HG03565 (cell line): ENCODE data around the gene NABP1.
"Not testable (repeated sequence)": the region's sequence is repeated elsewhere in the genome, so short reads cannot be mapped to it uniquely, and the experiment has no call there.

ENCODE experiments used
- ATAC-seq: cut with Tn5 transposase; IDR thresholded peaks from one replicate; pipeline ENCODE4 v1.9.1; 2021; ENCODE audit warnings: mild to moderate bottlenecking, moderate library complexity; ENCODE audit not compliant: unreplicated experiment

NABP1 gene, protein sequence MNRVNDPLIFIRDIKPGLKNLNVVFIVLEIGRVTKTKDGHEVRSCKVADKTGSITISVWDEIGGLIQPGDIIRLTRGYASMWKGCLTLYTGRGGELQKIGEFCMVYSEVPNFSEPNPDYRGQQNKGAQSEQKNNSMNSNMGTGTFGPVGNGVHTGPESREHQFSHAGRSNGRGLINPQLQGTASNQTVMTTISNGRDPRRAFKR

DNA sequence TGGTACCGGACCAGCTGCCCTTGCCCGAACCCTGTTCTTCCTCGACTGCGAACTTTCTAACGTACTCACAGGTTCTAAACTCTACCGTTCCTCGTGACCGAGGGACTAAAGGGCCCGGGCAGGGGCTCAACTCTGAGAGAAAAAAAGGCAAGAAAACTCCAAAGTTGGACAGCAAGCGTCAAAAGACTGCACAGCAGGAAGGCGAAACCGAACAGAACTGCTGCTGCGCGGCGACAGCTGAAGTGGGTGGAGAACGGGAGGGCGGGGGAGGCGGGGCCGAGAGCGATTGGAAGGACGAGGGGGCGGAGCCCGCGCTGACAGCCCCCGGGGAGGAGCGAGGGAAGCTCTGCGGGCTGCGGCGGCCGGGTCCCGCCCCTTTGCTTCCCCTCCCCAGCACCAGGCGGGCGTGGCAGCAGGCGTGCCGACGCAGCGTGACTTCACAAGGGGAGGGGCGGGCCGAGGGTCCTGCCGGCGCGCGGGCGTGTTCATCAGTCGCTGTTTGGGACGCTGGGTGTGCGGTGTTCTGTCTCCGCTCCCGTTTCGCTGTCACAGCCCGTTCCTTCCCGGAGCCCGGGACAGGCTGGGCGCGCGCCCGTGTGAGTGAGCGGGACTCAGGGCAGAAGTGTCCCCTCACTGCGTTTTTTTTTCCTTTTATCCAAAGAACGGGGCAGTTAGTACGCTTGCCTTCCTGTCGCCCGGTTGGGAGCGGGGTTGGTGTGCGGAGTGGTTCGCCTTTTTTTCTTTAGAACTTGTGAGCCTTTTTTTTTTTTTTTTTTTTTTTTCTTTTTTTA lies at the start of gene NABP1:
NABP1 (plus strand) TSS at position 491 of the 791 bp plus-strand sequence. CDS start 479 bp downstream, outside the sequence.
- ATAC-seq, result peak; percentile 47

DNA sequence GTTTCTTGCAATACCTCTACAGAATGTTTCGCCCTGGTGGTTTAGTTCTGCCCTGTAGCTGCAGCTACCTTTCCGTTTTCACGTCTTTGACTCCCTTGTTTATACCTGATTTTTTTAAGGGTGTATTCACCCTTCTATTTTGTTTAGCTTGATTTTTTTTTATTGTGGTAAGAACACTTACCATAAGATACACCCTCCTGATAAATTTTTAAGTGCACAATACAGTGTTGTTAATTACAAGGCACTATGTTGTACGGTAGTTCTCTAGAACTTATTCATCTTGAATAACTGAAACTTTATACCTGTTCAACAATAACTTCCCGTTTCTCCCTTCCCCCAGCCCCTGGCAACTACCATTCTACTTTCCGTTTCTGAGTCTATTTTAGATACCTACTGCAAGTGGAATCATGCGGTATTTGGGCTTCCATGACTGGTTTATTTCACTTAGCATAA lies 48.9 kb upstream of the NABP1 start:
- ATAC-seq, result peak; percentile 43

DNA sequence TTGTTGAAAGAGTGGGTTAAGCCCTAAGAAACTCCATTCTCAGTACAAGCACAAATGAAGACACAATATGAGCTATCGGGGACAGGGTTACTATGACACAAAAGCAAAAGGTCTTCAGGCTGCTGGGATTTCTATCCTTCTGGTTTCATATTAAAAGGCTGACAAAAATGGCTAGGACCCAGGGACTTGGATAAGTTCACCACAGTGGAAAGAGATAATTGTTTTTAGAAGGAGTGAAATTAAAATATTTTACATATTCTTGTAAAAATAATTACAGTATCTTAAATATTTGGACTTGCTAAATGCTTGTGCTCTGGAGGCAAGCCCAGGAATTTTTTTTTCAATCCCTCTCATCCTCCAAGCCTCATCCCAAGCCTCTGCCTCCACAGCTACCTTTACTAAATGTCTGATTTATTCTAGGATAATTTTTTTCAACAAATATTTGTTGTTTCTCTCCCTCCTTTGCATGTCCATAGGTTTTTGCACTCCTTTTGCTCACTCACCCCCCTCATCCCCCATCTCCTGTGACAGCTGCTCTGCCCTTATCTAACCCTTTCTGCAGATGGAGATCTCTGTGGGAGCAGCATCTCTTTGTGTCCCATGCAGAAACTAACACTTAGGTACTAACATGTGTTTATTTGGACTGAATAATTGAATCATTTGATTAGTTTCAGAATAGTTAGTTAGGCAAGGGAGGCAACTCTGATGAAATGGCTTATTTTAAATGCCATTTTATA lies 47.8 kb upstream of the NABP1 start:
- no peak for ATAC-seq

DNA sequence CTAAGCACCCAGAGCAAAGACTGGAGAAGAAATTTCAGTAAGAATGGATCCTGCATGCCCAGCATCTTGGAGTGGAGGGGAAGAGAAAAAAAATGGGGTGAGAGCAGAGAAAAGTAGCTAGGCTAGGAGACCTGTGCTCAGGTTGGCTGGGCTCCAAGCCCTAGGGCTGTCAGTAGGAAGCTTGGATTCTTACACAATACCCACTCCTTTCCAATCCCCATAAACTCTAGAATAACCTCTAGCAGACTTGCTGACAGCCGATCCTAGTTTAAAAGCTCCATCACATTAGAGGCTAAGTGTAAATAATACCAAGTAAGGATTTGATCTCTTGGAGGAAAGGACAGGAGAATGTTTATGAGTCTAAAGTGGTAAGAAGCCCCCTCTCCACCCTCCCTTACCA lies 46.2 kb upstream of the NABP1 start:
- ATAC-seq, result no peak

DNA sequence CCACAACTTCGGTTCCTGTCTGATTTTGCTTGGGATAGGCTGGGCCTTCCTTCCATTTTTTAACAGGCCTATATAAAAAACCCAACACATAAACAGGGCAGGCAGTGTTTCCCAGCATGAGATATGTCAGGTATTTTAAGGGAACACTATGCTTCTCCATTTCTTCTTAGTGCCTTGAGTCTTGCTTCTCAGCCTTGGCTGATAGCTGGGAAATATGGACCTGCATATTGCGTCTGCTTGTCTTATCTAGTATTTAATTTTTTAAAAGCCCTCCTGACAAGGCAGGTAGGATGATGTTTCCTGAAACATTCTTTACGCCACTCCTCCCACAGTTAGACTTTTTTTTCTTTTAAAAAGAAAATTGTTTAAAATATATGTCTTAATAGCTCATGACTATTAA lies 45.5 kb upstream of the NABP1 start:
- no peak for ATAC-seq

DNA sequence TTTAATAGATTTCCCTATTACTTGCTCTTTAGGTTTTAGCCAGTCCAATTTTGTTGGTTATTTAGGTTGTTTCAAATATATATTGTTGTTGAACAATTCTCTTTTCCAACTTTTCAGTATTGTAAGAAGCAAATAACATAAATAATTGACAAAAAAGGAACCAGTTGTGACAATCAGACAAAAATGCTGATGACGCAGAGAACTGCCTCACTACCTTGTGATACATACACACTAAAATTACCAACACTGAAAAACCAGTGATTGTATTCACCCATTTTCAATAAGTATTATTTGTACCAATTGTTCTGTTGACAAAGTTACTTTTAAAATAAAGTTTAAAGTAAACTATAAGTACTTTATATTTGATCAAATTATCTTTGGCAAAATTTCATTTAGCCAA lies 43.1 kb upstream of the NABP1 start:
- ATAC-seq, result no peak

DNA sequence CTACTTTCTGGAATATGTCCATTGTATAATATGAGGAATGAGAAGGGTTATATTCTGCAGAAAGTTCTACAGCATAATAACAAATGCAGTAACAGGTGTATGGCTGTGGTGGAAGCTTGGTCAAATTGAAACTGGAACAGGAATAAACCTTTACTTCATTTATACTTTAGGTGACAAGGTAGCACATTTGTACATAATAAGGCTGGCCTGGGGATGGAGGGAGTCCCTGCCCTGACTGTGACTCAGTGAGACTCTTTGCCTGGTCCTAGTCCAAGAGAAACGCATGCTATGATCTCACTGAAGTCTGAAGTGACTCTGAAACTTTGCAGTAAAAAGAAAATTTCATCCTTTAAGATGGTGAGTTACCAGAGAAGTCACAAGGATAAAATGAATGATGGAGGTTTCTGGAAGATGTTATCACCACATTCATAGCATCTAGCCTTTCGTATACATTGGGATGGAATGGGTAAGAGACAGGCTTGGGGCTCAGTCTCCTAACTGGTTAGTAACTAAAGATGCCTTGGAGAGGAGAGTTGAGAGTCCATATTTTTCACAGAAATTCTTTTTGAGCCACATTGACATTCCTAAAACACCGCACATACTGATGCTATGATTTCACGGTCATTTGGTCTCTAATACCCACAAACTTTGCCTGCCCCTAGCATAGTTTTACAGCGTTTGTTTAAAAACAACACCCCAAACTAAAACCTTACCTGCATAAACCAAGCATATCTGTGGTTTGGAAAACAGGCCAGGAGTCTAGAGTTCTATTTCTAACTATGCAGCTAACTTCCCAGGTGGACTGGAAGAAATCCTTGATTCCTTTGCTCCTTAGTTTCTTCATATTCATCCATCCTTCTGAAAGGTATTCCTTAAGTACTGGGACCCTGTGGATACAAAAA lies 42.4 kb upstream of the NABP1 start:
- peak; percentile 92 for ATAC-seq

DNA sequence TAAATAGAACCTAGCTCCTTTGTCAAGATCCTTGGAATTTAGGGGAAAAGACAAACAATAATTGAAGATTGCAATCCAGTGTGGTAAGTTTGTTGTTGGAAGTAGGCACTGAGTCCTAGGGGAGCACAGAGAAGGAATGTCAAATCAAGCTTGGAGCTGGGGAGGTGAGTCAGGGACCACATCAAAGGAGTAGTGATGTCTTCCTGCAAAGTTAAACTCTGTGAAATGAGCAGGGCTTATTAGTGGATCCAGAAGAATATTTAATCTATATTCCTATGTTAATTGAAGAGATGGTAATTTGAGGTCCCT lies 41.7 kb upstream of the NABP1 start:
- ATAC-seq, result no peak

DNA sequence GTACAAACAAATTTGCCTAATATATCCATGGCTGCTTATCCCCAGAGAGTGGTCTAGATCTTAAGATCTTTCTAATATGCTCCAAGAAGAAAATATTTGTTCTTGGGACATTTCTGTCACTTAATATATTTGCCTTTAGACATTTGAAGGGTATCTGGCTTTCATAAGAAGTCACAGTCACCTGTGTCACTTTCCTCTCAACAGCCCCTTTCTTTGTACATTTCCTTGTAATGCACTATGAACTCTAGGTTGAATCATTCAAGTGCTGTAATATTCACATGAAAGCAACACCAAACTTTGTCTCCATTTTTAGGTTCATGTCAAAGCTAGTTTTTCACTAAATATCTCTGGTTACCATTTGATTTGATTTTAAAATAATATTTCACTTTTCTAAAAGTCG lies 41.4 kb upstream of the NABP1 start:
- no peak for ATAC-seq

DNA sequence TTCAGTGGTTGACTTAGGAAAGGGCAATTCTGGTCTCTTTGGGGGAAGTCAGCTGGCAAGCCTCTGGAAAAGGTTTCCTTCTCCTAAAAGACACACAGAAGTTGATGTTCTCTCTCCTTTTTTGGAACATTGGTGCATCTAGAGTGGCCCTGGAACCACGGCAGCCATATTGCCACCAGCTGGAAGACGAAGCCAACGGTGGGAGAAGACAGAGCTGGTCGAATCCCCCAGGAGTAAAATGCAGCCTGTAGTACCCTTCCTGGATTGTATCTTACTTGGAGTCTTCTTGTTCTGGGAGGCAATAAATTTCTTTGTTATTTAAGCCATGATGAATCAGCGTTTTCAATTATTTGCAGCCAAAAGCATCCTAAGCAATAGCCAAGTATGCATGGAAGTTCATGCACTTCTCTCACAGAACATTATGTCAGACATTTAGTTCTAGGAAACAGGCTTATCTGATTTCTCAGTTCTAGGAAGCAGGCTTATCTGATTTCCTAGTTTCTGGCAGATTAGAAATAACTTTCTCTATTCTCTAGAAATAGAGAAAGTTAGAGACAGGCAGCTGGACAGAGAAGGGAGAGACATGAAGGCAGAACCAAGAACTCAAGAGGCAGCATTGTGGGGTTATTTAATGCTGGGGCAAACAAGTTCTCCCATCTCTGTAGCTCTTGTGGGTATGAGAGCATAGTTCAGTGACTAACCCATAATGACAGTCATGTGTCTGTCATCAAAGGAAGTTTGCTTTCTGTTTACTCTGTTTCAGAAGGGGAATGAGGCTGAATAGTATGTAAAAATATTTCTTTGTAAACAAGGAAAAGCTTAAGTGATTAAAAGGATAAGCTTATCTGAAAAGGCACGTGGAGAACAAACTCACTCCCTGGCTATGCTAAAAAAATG lies 40.5 kb upstream of the NABP1 start:
- peak; percentile 56 for ATAC-seq

DNA sequence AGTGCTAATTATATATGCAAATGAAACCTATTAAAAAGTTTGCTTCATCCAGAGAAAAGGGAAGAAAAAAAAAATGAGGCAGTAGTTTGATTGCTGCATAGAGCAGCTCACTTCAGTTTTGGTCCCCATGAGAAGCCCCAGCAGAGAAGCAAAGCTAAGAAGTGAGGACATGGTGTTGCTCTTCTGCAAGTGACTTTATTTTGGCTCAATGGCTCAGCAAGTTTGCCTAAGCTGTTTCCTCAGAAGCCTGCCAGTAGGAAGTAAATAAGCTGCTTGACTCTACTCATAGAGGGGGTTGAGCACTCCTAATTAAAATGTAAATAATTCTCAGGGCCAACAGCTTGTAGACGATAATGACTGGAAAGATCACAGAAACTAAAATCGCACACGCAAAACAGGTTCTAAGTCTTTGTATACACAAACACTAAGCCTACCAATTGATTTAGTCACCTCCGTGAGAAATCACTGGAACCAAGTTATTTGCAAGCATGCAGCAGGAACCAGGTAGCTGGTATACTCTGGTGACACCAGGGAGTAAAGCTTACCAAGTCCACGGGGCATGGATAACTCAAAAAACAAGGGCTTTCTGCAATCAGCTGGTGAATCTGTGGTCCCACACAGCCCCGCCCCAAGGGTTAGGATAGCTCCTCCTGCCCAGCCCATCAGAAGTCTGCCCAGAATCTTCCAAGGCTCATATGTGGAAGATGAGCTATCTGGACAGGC lies 39.7 kb upstream of the NABP1 start:
- no peak for ATAC-seq

DNA sequence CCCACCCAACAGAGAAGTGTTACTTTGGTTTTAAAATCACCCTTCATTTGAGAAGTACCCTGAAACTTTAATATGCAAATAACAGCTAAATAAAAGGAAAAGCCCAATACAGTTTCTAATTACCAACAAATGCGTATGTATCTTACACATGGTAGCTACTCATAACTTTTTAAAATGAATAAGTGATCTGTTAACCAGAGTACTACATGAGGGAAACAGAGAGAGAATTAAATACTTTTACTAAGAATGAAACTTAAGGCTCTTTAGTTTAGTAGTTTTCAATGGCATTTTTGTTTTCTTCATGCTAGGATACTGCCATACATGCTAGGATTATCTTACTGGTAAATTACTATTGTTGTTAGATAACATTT lies 39.1 kb upstream of the NABP1 start:
- no peak for ATAC-seq

DNA sequence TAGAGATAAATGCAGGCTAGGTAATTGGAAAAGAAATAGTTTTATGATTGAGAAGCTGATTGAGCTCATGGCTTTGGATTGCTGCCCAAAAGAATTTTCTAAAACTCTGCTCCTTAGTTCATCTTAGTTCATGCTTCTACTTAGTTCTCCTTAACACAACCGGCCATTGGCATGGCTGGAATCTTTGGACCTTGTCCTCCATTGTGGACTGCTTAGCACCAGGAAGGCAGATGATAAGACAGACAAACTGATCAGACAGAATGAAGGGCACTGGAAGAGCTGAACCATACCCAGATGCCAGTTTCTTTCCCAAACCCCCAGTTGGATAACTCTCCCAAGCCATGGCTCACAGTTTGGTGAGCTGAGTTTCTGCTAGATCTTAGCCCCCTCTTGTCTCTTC lies 36.3 kb upstream of the NABP1 start:
- no peak for ATAC-seq

DNA sequence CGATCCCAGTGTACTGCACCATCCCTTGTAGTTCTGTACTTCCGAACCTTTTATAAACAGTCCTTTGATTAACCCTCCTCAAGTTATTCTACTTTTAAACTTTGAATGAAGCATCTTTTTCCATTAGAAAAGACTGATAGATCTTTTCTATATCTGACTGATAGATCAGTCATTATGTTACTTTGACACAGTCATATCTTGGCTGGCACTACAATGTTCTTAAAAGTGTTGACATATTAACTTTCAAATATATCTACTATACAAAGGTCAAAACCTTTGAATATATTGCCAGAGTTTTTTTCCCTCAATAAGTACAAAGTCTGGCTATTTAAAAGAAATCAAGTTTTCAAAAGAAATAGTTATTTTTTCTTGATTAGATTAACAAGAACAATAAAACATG lies 35.4 kb upstream of the NABP1 start:
- no peak for ATAC-seq

DNA sequence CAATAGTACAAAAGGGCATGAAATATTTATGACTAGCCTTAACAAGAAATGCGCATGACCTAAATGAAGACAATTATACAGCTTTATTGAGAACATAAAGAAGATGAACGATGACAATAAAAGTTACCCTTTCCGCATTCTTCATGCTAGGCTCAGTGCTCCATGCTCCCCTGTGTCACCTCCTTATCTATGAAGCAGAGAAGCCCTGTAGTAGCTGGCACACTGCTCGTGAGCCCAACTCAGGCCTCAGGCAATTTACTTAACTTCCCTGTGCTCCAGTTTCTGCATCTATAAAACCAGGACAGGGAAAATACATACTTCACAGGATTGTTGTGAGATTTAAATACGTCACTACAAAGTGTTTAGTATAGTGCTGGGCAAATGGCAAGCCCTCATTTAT lies 34.5 kb upstream of the NABP1 start:
- no peak for ATAC-seq

DNA sequence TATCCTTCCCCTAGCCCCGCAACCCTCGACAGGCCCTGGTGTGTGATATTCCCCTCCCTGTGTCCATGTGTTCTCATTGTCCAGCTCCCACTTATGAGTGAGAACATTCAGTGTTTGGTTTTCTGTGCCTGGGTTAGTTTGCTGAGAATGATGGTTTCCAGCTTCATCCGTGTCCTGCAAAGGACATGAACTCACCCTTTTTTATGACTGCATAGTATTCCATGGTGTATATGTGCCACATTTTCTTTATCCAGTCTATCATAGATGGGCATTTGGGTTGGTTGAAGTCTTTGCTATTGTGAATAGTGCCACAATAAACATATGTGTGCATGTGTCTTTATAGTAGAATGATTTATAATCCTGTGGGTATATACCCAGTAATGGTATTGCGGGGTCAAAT lies 33.3 kb upstream of the NABP1 start:
- not testable (repeated sequence) for ATAC-seq

DNA sequence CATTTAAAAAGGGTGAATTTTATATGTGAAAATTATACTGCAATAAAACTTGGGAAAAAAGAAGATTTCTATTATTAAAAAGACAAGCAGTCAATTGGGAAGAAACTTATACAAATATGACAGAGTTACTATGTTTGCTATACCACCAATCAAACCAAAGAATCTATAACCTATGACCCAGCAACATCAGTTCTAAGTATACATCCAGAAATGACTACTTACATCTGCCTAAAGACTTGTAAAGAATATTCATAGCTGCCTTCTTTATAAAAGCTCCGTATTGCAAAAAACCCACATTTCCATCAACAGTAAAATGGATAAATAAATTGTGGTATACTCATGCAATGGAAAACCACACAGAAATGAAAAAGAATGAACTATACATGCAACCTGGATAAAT lies 32.9 kb upstream of the NABP1 start:
- no peak for ATAC-seq

DNA sequence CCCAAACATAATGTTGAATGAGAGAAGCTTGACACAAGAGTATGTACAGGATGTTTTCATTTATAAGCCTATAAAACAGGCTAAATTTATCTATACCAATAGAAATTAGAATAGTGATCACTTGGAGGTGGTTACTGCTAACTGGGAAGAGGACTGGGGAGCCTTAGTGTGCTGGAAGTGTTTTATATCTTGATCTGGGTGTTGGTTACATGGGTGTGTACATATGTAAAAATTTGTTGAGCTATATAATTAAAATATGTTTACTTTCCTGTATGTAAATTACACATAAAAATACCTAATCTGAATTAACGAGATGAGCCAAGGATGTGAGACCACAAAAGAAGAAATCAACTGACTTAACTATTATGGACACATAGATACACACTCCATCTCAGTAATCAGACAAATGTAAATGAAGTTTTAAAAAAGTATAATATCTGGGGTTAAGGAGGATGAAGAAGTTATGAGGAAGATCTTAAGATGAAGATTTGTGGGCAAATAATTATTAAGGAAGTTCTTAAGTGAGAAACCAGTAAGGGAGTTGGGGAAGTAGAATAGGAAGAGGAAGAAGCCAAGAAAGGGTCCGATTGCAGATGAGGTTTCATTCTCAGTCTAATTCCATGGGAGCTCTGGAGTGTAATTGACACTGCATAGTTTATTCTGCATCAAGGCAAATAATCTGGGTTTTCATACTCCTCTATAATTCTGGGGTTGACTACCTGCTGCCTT lies 32.3 kb upstream of the NABP1 start:
- ATAC-seq, result no peak
